Activated CD8-positive, alpha-beta memory T cell treated with anti-CD3 and anti-CD28 coated beads, Interleukin-2, amount 50 U/mL, for 24 hours (primary cell): ENCODE measurements around the gene CELF2.

Experiments
- DNase-seq: peaks from one replicate; pipeline ENCODE4 v3.0.0-alpha.2; 2020; ENCODE audit errors: extremely low read depth

The CELF2 gene

DNA sequence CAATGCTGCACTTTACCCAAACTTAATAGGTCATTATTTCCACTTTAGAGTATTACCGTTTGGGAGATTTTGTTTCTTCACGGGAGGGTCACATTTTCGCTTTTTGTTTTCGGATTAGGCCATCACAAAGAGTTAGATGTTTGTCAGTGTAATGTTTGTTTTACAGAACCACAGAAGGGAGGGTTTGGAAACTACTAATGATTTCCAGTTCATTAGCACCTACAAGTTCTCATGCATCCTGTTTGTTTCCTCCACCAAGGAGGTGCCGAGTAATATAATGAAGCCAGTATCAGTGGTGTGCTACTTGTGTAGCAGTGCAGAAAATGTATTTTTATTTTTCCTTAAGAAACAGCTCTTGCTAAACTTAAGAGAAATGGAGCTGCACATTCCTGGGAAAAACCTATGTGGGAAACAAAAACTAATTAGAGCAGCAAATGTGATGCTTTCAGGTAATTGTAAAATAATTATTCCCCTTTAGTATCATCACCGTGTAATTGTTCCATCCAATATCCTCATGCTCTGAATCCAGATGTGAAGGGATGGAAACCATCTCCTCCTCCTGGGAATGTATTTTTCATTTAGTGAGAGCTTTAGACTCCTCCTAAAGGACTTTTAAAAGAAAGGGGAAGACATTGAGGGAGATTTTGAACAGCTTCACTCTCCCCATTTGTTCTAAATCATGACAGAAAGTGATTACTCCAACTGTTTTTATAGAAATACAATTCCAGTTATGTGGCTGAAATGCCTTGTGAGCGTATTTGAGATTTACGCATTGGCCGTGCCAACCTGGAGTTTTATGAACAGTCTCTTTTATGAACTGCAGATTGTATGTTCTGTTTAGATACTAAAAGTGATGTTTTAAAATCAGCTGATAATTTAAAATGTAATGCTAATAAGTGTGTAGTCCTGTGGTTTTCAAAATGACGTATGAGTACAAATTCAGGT is 5.6 kb downstream of the CELF2 start:
- no peak for DNase-seq

DNA sequence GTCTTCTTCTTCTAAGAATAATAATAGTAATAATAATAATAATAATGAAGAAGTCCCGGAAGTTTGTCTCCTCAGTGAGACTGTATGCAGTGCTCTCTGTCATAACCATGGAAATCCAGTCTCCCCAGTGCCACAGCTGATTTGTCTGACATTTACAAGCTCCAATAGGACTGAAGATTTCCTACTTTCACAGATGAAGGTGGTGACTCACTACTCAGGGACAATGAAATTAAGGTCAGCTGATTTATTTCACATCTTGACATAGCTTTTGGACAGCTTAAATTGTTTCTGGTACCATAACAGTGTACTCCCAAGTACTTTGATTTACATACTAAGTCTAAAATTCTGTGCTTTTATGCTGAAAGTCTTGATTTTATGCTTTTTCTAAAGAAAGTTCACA is 6.9 kb downstream of the CELF2 start:
- no peak for DNase-seq

DNA sequence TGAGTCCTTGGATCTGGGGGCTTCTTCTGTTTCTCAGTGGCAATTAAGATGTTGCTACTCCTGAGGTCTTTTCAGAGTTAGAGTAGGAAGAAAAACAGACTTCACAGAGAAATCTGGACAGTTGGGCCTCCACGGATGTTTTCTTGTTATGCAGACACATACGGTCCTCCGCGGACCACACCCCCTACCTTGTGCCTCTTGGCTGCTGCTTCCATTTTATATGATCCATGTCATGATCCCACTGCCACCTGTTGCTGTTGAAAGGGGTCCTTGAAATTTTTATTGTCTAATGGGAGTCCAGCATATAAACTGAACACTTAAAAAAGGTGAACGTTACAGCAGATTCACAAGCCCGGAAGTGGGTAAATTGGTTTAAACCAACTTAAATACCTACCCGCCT is 8.3 kb downstream of the CELF2 start:
- no peak for DNase-seq

DNA sequence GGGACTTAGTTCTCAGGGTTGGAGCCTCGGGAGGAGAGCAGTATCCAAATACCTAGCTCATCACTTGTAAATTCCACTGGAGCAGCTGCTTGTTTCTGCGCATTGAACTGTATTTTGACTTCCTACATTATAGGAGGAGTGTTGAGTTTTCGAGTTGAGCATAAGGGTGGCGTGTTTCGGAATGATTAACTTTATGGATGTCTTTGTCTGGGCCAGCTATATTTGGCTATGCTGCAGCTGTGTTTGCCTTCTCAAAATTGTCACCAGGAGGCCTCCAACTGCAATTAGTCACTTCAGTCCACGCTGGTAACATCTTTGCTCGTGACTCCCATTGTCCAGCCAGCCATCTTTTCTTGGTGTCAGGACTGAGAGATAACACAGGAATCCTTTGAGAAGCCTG is 9.1 kb downstream of the CELF2 start:
- no peak for DNase-seq

DNA sequence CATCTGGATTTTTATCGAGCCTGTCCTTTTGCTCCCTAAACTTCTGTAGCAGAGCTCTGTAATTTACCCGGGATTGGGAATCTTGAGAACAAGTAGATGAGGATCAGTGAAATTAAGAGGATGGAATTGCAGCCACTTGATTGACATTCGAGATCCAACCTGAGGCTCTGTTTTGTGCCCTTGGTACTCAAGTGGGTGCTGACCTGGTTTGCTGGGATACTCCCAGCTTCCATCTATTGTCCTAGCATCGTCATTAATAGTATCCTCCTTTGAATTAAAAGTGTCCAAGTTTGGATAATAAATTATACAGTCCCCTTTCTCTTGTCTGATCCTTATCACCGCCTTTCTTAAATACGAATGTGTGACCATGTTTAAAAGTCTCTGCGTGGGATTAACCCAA is 17.1 kb downstream of the CELF2 start:
- no peak for DNase-seq

DNA sequence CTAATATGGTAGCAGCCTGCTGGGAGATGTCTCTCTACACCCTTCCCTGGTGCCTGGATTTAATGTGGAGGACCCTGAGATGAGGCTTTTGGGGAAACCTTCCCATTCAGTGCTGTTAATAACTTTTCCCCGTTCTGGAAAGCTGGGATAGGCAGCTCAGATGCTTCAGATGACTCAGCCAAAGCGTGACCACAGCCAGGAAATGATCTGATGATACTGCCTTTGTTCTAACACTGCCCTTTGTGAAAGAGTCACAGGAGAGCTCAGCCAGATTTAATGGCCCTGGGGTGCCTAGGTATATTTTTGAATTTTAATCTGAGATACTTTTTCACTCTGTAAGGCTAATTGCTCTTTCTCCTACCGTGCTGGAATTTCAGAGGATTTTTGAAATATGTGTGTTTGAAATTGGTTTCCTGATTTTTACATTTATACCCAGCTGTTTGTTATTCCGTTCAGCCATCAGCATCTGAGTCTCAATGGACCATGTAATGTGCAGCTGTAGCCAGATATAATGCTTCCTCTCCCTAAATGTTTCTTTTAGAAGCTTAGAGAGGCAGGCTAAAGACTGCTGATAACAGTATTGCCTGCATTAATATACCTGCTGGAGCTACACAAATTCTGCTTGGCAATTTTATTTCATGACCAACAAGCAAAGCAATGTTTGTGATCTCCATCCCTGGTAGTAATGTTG is 17.8 kb downstream of the CELF2 start:
- DNase-seq = no peak

DNA sequence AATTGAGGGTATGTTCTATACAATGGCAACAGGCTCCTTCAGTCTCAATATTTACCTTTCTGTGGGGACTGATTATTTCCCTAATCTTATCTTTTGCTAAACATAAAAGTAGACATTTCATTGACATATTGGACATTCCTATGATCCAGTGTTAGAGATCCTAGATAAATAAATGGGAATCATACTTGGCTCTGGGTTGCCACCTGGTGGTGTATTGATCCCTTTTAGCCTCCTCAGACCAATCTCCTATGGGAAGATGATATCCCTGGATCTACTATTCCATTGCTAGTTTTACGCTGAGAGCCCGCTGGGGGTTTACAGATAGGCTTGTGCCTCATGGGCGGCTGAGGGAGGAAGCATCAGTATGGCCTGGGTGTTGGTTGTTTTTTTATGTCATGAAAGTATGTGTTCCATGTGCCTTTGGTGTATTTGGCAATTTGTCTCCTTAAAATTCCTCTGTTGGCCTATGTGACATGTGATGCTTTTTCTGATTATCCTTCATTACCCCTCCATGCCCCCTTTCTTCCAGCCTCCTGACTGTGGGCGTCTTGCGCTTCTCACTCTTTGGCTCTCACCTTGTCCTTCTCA is 18.8 kb downstream of the CELF2 start:
- no peak for DNase-seq

DNA sequence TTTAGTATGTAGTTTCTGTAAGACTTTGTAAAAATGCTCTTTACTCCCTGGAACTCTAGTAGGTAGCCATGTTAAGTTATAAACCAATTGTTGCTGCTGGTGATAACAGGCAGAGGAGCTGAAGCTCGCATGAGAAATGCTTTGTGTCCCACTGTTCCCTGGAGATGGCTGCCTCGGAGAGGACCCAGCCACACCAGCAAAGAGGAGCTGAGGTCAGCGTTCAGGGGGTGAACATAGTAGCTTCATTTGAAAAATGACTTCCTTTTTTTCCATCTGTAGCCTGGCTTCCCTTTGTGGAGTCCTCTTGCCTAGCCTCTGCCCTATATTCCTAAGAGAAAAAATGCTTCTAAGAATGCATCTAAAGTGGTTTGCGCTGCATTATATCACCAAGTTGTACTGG is 20.3 kb downstream of the CELF2 start:
- DNase-seq = no peak

DNA sequence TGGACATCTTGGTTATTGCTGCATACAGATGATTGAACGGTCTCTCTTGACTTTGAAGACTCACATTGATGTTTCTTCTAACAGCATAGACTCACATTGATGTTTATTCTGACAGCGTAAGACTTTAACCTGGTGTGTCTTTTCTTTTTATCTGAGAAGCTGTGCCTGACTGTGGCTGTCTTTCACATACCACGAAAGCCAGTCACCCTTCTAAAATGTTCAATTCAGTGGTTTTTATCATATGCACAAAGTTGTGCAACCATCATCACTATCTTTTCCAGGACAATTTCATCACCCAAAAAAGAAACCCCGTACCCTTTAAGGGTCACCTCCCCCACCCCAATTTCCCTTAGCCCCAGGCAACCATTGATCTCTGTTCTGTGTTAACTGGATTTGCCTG is 24.7 kb downstream of the CELF2 start:
- no peak for DNase-seq

DNA sequence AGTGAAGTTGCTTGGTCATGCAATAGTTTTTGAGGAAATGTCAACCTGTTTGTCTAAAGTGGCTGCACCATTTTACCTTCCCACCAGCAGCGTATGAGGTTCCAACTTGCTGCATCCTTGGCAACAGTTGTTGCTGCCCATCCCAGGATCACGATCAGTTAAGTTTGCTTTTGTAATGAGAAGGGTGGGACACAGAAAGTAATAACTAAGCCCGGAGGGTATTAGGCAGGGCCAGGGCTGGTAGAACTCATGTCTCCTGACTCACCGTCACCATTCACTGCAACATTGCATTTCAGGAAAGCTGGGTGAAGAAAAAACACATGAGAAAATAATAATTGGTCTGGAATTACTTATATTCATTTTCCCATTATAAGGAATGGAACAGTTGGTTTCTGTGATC is 25.4 kb downstream of the CELF2 start:
- DNase-seq = no peak

DNA sequence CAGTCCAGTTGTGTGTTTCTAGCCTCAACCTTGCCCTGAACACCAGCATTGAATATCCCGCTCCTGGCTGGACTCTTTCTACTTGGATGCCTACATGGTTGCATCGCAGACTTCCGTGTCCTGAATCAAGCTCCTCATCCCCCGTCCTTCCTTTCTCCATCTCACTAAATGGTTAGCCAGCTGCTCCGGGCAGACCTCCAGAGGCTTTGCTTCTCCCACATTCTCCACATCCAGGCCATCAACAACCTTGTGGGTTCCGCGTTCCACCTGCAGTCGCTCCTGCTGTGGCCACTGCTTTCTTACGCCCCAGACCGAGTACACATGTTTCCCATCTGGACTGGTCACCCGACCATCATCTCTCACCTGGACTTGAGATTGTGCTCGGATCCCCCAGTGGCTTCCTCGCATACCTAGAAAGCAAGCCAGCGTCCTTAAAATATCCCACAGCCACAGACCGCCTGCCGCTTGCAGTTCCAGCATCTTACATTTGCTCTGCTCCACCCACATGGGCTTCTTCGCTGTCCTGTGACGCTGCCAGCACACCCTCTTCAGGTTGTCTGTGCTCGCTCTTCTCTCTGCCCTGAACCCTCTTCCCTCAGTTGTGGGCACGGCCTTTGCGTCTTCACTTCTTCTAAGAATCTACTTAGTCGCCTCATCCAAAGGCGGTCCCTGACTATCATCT is 25.9 kb downstream of the CELF2 start:
- DNase-seq = no peak

DNA sequence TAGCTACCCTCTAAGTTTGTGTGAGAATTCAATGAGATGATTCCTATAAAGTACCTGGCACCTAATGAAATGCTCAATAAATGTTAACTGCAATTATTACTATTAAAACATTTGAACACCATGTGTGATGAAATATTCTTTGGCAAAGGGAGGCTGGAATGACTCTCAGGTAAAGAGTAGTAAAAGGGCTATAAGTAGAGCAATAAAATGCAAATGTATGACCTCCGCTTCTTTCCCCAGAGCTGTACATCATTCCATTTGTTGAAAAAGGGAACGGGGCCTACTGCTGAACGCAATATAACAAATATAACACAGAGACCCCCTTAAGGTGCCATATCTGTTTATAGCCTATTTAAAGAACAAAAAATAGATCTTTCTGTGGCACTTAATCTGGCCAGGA is 27.8 kb downstream of the CELF2 start:
- no peak for DNase-seq

DNA sequence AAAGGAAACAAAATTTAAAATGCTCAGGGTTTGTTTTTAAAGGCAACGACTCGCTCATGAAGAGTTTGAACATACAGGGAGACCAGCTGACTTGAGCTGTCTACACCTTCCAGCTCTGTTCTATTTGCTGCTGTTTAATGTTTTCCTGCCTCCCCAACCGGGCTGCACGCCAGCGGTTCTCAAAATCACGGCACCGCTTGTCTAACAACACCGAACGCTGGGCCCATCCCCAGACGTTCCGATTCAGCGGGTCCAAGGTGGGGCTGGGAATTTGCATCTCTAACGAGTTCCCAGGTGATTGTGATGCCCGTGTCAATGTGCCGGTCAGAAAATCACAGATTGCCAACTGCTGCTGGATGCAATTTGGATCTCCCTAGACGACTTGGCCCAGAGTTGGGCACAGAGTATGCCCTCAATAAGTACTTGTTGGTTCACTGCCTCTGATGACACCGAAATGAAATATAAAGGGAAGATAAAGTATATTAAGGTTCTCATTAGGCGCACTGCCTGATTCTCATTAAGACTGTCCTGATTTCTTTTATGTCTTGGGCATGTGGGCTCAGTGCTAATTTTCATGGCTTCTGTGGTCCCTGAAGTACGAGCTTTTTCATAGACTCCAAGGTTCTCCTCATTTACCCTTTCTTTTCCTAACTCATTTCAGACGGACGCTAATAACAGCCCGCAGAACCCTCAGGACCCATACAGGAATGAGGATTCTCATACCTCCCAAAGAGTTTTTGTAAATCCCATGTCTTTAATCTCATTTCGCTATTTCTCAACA is 28.5 kb downstream of the CELF2 start:
- no peak for DNase-seq

DNA sequence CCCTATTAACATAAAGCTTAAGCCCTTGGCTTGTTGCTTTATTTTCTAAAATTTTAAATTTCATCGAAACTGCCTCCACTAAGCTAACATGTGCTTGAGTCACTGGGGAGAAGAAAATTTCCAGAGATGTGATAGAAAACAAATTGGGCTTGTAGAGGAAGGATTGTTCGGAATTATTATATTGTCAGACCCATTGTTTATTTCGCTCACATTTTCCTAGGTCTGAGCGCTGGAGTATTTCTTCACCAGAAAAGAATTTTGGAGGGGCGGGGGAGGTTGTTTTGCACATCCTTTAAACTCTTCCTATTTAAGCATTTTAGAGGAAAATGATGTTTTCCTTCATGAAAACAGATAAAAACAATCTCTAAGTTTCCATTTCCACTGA is 29.1 kb downstream of the CELF2 start:
- DNase-seq = no peak

DNA sequence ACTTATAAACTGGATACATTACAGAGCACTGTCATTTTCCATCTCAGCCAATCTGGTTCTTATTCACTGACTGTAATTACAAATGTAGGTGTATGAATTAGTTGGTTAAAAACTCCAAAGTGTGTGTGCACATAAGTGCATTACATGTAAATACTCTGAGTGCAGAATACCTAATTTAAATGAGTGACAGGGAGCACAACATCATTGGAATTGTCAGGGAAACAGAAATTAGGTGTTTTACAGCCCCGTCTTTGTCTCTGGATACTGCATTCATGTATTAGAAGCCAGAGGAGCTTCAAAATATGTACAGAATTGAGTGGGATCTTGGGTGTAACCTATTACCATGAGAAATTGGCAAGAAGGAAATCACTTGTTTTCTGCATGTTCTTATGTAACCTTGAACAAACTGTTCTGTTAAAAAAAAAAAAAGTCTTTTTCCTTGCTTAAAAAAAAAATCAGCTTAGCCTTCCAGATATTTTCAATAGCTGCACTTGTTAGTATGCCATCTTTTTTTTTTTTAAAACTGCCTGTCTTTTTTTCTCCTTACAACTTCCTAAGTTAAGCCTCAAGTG is 31.1 kb downstream of the CELF2 start:
- DNase-seq = no peak

DNA sequence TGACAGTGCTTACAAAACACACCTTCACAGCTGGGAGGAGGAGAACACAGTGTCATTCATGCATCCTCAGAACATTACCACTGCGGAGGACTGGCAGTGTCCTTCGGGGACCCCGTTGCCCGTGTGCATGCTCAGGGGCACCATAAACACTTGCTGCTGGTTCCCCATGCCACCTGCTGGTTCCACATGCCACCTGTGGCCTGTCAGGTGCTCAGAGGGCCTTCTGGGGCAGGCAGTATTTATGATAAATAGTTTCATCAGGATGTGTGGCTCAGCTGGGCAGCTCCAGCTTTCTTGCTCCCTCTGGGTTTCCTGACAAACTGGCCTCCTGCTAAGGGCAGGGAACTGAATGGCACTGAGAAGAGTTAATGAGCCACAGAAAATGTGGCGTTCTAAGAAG is 32.1 kb downstream of the CELF2 start:
- no peak for DNase-seq

DNA sequence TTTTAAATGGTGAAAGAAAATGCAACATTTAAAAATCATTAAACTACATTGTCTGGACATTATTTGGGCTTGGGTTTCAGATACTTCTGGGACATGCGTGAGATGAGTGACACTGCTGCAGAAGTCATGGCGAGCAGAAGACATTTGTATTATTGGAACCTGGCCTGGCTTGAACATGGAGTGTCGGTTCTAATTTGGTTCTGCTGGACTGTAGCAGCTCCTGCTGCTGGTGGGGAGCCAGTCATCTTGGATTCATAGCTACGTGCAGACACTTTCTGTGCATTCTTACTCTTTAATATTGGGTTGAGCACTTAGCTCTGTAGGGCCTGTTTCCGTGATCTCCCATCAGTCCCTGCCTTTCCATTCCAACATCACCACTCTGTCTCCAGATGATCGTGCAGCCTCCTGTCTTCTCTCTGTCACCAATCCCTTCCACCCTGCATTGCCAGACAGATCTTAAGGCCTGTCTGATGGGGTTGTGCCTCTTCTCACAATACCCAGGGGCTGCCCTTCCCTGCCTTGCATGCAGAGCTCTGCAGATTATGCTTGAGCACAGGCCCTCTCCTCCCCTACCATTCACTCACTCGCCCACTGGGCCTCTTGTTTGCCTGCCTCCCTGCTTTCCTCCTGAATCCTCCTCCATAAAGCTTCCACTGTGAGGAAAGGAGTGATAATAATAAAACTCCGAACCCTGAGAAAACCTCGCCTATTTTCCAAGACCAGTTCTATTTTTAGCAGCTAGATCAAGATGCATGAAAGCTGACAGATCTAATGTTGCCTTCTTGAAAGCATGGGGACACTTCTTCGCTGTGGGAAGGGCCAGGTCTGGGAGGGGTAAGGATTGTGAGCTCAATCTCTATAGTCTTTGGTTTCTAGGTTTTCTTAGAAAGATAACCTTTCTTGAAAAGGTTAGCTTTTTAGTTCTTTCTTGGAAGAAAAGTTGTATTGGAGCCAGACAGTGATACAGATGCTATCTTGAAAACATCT is 32.9 kb downstream of the CELF2 start:
- DNase-seq = no peak

DNA sequence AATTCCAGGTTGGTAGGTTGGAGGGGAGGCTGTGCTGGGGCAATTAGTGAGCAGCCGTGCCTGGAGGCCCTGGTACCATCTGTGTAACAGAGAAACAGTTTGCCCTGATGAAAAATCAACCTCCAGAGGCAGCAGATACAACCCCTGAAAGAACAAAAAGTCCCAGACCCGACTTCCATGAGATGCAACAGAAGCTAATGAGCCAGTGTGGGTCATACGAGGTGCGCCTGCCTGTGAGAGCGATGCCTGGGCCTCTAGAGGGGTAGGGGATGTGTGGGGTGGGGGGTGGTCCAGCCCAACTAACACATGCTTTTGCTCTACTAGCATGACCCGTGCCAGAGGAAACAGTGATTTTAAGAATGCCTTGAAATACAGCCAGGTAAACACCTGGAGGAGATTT is 39.3 kb downstream of the CELF2 start:
- DNase-seq = no peak

DNA sequence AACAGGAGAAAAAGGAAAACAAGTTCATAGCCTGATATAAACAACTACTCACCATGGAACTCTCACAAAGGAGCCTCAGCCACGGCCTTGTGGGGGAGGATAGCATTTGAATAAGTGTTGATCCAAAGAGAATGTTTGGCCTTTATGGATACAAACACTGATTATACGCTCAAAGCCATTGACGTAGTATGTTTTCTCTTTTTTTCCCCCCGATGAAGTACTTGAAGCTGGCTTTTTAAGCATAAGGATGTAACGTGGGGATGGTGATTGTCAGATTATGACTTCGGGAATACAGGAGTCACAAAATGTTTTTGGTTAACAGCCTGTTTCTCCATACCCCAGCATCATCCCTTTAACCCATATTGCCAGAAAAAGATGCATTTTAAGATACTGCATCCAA is 39.8 kb downstream of the CELF2 start:
- no peak for DNase-seq

DNA sequence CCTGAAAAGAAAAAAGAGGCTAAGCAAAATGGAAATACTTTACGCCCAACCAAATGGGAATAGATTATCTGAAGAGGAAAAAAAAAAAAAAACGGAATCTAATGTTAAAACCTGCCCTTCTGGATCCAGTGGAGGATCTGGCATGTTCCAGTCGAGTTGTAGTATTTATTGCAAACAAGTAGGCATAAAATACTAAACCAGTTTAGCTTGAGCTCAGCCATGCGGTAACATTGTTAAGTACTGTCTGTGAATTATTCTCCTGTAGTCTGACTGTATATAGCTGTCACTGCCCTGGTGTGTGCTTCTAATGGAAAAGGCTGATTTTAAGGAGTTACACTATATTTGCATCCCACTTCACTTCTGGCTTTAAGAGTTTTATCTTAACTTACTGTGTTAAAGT is 40.3 kb downstream of the CELF2 start:
- DNase-seq = no peak
